Neuron (in vitro differentiated cells): ENCODE results near the gene PDS5B.

Experiments
- H2AFZ ChIP-seq: one replicate; pipeline ENCODE4 v1.6.1; 2013; ENCODE audit warnings: low read depth, mild to moderate bottlenecking, inconsistent platforms, low read length, moderate library complexity
- H3K27me3 ChIP-seq: one replicate; pipeline ENCODE4 v1.6.1; 2013; ENCODE audit warnings: low read length; ENCODE audit not compliant: insufficient read depth
- H3K36me3 ChIP-seq: one replicate; pipeline ENCODE4 v1.6.1; 2013; ENCODE audit warnings: low read length; ENCODE audit not compliant: insufficient read depth
- H3K4me1 ChIP-seq: one replicate; pipeline ENCODE4 v1.6.1; 2013; ENCODE audit warnings: low read length; ENCODE audit not compliant: insufficient read depth
- H3K4me3 ChIP-seq: 2 replicates; pipeline ENCODE4 v1.5.1; 2013; ENCODE audit warnings: mild to moderate bottlenecking, low read length, moderate library complexity
- H3K9me3 ChIP-seq: one replicate; pipeline ENCODE4 v1.6.1; 2013; ENCODE audit warnings: low read length

Gene PDS5B

GRCh38 chr13:32581177-32581786 is 5.0 kb upstream of the PDS5B start:
- H3K4me3 ChIP-seq, result no peak overlapping the region
- H3K36me3 ChIP-seq, result no peaks in the 10 kb centered on the region
- no peaks in the 10 kb centered on the region for H3K27me3 ChIP-seq
- peaks cover 6% of the 10 kb centered on the region for H3K9me3 ChIP-seq
- peaks cover 6% of the 10 kb centered on the region for H3K4me1 ChIP-seq
- no peak overlapping the region for H2AFZ ChIP-seq

- peaks cover 6% of the 10 kb centered on the region for H3K4me1 ChIP-seq
- no peak overlapping the region for H2AFZ ChIP-seq
- H3K4me3 ChIP-seq, result no peak overlapping the region
- peaks cover 4% of the 10 kb centered on the region for H3K9me3 ChIP-seq
- H3K36me3 ChIP-seq, result no peaks in the 10 kb centered on the region
- no peaks in the 10 kb centered on the region for H3K27me3 ChIP-seq
Observed at GRCh38 chr13:32582281-32582680, 4.0 kb upstream of the PDS5B start.

DNA sequence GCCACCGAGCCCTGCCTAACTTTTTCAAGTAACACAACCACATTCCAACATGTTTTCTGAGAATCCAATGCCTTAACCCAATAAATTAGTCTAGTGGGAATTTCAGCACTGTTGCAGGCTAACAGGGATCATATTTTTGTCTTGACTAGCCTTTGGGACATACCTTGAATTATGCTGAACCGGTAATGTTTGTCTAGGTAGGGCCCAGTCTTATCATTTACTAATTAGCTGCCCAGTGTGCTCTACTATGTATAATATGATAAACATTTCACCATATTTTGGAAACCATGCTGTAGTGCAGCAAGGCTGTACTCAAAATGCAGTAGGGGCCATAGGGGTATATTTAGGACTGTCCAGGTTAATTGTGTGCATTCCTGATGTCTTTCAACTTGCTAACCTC is 3.3 kb upstream of the PDS5B start:
- Histone ChIP-seq H3K4me1 (peaks cover 6% of the 10 kb centered on the region), H3K9me3 (no peaks in the 10 kb centered on the region), H2AFZ (no peak overlapping the region), H3K4me3 (no peak overlapping the region), H3K36me3 (no peaks in the 10 kb centered on the region), H3K27me3 (no peaks in the 10 kb centered on the region)

DNA sequence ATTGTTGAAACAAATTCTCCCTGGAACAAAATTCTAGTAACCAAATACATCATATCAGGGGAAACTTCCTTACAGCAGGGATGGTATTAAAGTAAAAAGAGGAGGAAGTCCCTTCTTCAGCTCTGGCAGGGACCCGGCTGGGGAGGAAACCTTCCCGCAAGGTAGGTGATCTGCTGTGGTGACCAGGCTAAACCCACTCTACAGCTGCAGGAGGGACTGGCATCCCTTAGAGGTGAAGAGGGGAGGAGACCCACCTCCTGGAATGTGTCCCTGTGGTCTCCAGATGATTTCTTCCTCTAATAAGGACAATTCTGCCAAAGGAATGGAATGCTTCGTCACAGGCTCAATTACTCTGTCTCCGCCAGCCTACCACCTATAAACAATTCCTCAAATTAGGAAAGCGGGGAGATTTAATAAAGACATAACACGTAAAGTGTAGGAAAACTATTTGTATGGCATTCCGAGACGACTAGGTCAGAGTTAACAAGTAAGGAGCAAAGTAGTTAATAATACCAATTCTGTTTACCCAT is 637 bp upstream of the PDS5B start:
- peak overlapping the region; percentile 93 for H2AFZ ChIP-seq
- no peaks in the 10 kb centered on the region for H3K36me3 ChIP-seq
- H3K27me3 ChIP-seq, result no peaks in the 10 kb centered on the region
- H3K4me1 ChIP-seq, result peaks cover 28% of the 10 kb centered on the region
- no peaks in the 10 kb centered on the region for H3K9me3 ChIP-seq
- H3K4me3 ChIP-seq, result peak overlapping the region; percentile 75

DNA sequence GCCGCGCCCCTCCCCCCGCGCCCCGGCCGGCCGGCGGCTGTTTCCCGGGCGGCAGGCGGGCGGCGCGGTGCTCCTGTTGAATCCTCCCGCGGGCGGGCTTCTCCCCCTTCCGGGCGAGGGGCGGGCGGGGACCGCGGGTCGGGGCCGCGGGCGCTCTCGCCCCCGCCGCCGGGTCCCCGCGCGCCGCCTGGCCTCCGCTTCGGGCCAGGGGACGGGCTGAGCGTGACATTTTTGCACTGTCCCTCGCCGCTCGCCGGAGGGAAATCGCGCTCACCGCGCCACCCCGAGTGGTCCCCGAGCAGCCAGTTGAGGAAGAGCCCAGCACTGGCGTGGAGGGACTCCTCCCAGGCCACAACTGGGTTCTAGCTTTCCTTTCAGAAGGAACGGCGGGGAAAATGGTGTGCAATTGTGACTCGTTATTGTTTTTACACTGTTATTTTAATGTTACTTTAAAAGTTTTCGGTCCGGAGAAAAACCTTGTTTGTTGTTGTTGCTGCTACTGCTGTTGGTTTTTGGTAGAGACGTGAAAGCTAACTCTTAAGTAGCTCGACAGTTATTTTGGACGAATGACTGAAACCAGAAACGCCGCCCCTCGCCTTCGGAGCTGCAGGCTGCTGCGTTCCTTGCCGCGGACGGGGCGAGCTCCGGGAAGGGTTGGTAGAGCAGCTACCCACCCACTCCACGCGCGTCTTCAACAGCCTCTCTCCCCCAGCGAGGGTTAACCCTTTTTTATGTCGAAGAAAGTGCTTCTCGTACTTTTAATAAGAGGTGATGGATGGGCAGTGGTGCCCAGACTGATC is 959 bp downstream of the PDS5B start:
- Histone ChIP-seq H3K36me3 (no peaks in the 10 kb centered on the region), H2AFZ (peak overlapping the region; percentile 66), H3K4me1 (peaks cover 29% of the 10 kb centered on the region), H3K9me3 (no peaks in the 10 kb centered on the region), H3K27me3 (no peaks in the 10 kb centered on the region), H3K4me3 (peak overlapping the region; percentile 62)

- Histone ChIP-seq H3K27me3 (no peaks in the 10 kb centered on the region), H3K4me3 (peak overlapping the region; percentile 62), H3K36me3 (no peaks in the 10 kb centered on the region), H3K4me1 (peaks cover 29% of the 10 kb centered on the region), H2AFZ (no peak overlapping the region), H3K9me3 (no peaks in the 10 kb centered on the region)
Observed at GRCh38 chr13:32587811-32588170, 1.5 kb downstream of the PDS5B start.

- Histone ChIP-seq H3K4me3 (peak overlapping the region; percentile 62), H3K36me3 (no peaks in the 10 kb centered on the region), H3K27me3 (no peaks in the 10 kb centered on the region), H2AFZ (no peak overlapping the region), H3K4me1 (peaks cover 29% of the 10 kb centered on the region), H3K9me3 (peaks cover 2% of the 10 kb centered on the region)
Observed at GRCh38 chr13:32588736-32589135, 2.5 kb downstream of the PDS5B start.

GRCh38 chr13:32589471-32589870 is 3.2 kb downstream of the PDS5B start:
- no peaks in the 10 kb centered on the region for H3K36me3 ChIP-seq
- peaks cover 3% of the 10 kb centered on the region for H3K9me3 ChIP-seq
- H2AFZ ChIP-seq, result no peak overlapping the region
- H3K27me3 ChIP-seq, result no peaks in the 10 kb centered on the region
- H3K4me3 ChIP-seq, result peak overlapping the region; percentile 62
- H3K4me1 ChIP-seq, result peaks cover 29% of the 10 kb centered on the region

GRCh38 chr13:32590266-32590665 is 4.0 kb downstream of the PDS5B start:
- Histone ChIP-seq H3K4me1 (peaks cover 29% of the 10 kb centered on the region), H3K36me3 (no peaks in the 10 kb centered on the region), H3K27me3 (no peaks in the 10 kb centered on the region), H3K9me3 (peaks cover 4% of the 10 kb centered on the region), H3K4me3 (no peak overlapping the region), H2AFZ (no peak overlapping the region)

DNA sequence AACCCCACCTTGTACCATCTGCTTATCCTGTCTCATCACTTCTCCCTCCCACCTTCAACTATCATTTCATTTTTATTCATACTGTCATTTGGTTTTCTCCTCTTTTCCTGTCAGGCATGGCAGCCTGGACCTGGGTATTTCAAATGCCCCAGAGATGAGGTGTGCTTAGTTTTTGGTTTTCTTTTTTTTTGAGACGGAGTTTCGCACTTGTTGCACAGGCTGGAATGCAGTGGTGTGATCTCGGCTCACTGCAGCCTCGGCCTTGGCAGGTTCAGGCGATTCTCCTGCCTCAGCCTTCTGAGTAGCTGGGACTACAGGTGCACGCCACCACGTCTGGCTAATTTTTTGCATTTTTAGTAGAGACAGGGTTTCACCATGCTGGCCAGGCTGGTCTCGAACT is 5.8 kb downstream of the PDS5B start:
- H3K27me3 ChIP-seq, result no peaks in the 10 kb centered on the region
- H3K4me3 ChIP-seq, result no peak overlapping the region
- H3K9me3 ChIP-seq, result peaks cover 4% of the 10 kb centered on the region

DNA sequence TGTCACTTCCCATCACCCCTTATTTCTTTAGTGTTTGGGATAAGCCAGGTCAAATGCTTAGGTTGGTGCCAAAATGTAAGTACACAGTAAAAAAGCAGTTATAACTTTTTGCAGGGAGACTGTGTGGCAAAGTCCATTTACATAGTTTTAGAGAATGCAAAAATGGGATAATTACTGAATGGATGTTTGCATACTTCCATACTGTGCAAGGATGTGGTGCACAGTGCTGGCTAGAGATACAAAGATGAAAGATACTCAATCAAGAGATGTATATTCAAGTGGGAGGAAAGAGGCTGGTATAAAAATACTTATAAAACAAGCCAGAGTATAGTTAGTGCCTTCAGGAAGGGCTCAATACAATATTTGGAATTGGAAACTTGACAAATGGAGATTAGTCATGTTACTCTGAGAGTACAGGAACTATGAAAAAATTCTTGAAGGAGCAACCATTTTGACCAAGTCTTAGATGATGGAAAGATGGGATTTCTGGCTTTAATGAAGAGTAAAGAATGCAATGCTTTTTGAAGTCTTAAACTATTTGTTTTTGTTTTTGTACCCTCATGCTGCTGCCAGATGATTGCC is 8.0 kb downstream of the PDS5B start:
- peaks cover 8% of the 10 kb centered on the region for H3K9me3 ChIP-seq

More for the DNA sequence above, 5.8 kb downstream of the PDS5B start:
- H2AFZ ChIP-seq, result no peak overlapping the region
- peaks cover 23% of the 10 kb centered on the region for H3K4me1 ChIP-seq
- H3K36me3 ChIP-seq, result no peaks in the 10 kb centered on the region

GRCh38 chr13:32595306-32595705 is 9.1 kb downstream of the PDS5B start:
- H3K27me3 ChIP-seq, result no peaks in the 10 kb centered on the region
- peaks cover 4% of the 10 kb centered on the region for H3K4me1 ChIP-seq
- H3K4me3 ChIP-seq, result no peak overlapping the region
- no peaks in the 10 kb centered on the region for H3K36me3 ChIP-seq
- peaks cover 8% of the 10 kb centered on the region for H3K9me3 ChIP-seq
- H2AFZ ChIP-seq, result no peak overlapping the region

More for the DNA sequence above, 8.0 kb downstream of the PDS5B start:
- H3K36me3 ChIP-seq, result no peaks in the 10 kb centered on the region
- H3K4me3 ChIP-seq, result no peak overlapping the region
- peaks cover 12% of the 10 kb centered on the region for H3K4me1 ChIP-seq
- no peaks in the 10 kb centered on the region for H3K27me3 ChIP-seq
- no peak overlapping the region for H2AFZ ChIP-seq

- no peaks in the 10 kb centered on the region for H3K4me1 ChIP-seq
- no peak overlapping the region for H2AFZ ChIP-seq
- H3K9me3 ChIP-seq, result peaks cover 4% of the 10 kb centered on the region
- no peak overlapping the region for H3K4me3 ChIP-seq
- H3K27me3 ChIP-seq, result no peaks in the 10 kb centered on the region
- H3K36me3 ChIP-seq, result no peaks in the 10 kb centered on the region
Observed at GRCh38 chr13:32600890-32601289, 14.6 kb downstream of the PDS5B start.
